ENCODE measurements around the gene SLC6A4. TPM values are rescaled to one million over a fixed set of nuclear protein-coding genes. Genes with fewer than 3 reads are reported as not detected.

Gene SLC6A4
- polyA plus RNA-seq, 3 donors, result not detected

GRCh38 chr17:30271102-30271501, 35.6 kb upstream of the SLC6A4 start:
- peaks cover 0 to 2% (median 0%) of the 10 kb centered on the region in 3 donors for H3K27me3 Mint-ChIP-seq (ENCODE audit: low read depth in 3 of 3)
- no peaks in the 10 kb centered on the region for H3K9me3 Mint-ChIP-seq
- no peaks in the 10 kb centered on the region for H3K27me3 ChIP-seq (ENCODE audit: control insufficient read depth in 2 of 2, insufficient read depth in 2 of 2, low read length in 2 of 2)
- no peak for DNase-seq
- no peaks in the 10 kb centered on the region for H3K79me2 ChIP-seq (ENCODE audit: insufficient read depth, low read length)
- H3K36me3 ChIP-seq (replicated peaks in 1 of 2; ENCODE audit: control insufficient read depth in 1 of 2, insufficient read depth in 2 of 2, low read length in 2 of 2), result peaks cover 69 to 92% of the 10 kb centered on the region in 2 donors
- H4K20me1 ChIP-seq (ENCODE audit: insufficient read depth, low read length), result no peaks in the 10 kb centered on the region
- intact Hi-C loops (cut with micrococcal nuclease), result no loop called here
- TF ChIP-seq, protein P1, sequence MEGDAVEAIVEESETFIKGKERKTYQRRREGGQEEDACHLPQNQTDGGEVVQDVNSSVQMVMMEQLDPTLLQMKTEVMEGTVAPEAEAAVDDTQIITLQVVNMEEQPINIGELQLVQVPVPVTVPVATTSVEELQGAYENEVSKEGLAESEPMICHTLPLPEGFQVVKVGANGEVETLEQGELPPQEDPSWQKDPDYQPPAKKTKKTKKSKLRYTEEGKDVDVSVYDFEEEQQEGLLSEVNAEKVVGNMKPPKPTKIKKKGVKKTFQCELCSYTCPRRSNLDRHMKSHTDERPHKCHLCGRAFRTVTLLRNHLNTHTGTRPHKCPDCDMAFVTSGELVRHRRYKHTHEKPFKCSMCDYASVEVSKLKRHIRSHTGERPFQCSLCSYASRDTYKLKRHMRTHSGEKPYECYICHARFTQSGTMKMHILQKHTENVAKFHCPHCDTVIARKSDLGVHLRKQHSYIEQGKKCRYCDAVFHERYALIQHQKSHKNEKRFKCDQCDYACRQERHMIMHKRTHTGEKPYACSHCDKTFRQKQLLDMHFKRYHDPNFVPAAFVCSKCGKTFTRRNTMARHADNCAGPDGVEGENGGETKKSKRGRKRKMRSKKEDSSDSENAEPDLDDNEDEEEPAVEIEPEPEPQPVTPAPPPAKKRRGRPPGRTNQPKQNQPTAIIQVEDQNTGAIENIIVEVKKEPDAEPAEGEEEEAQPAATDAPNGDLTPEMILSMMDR (IDR thresholded peaks at IDR 0.05), result no peak
- H3K9me3 ChIP-seq (replicated peaks in 1 of 2; ENCODE audit: control insufficient read depth in 1 of 2, insufficient read depth in 1 of 2, low read length in 2 of 2), result no peaks in the 10 kb centered on the region
- WGBS (ENCODE audit: insufficient coverage), result no CpG with 5 or more reads among the region's 6 CpGs
- no peak overlapping the region for H3K27ac Mint-ChIP-seq
- no peak overlapping the region for H3K9ac ChIP-seq (ENCODE audit: insufficient read depth, low read length, poor library complexity, severe bottlenecking)
- H3K27ac ChIP-seq (ENCODE audit: low read depth in 1 of 2, low read length in 2 of 2), result no peak overlapping the region
- H3K4me1 Mint-ChIP-seq, result no peaks in the 10 kb centered on the region
- H3K4me3 ChIP-seq (replicated peaks in 1 of 3; ENCODE audit: low read depth in 2 of 3, low read length in 3 of 3), result no peak overlapping the region
- H3K36me3 Mint-ChIP-seq, result peaks cover 67 to 89% of the 10 kb centered on the region in 2 donors
- no peak overlapping the region for H3K4me2 ChIP-seq (replicated peaks; ENCODE audit: extremely low read depth, low read length, poor library complexity, severe bottlenecking)
- H2AFZ ChIP-seq (ENCODE audit: insufficient read depth, low read depth, low read length, poor library complexity, severe bottlenecking), result no peak overlapping the region
- H3K4me1 ChIP-seq (ENCODE audit: control insufficient read depth in 1 of 2, insufficient read depth in 2 of 2, low read length in 2 of 2), result no peaks in the 10 kb centered on the region
- H3K4me3 Mint-ChIP-seq, result no peak overlapping the region

DNA sequence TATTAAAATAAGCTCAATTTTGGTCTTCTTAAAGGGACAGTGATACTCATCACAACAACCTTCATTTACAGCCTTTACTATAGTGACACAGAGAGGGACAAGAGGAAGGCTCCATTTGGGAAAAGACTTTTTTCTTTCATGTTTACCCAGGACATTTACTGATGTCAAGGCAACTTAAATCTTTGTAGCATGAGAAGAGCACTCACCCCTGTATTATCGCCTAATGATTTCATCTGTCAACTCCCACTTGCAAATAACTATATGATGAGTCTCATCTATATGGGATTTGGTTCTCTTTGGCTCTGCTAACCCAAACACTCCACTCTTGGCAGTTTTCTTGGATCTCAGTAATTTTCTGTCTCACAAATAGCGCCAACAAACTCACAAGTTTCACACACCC, 32.1 kb upstream of the SLC6A4 start:
- no peaks in the 10 kb centered on the region for H3K27me3 ChIP-seq (ENCODE audit: control insufficient read depth in 2 of 2, insufficient read depth in 2 of 2, low read length in 2 of 2)
- H3K36me3 ChIP-seq (replicated peaks in 1 of 2; ENCODE audit: control insufficient read depth in 1 of 2, insufficient read depth in 2 of 2, low read length in 2 of 2), result peaks cover 72 to 93% of the 10 kb centered on the region in 2 donors
- no peak overlapping the region for H2AFZ ChIP-seq (ENCODE audit: insufficient read depth, low read depth, low read length, poor library complexity, severe bottlenecking)
- no peaks in the 10 kb centered on the region for H3K4me1 ChIP-seq (ENCODE audit: control insufficient read depth in 1 of 2, insufficient read depth in 2 of 2, low read length in 2 of 2)
- H3K27ac Mint-ChIP-seq, result no peak overlapping the region
- H3K4me3 ChIP-seq (replicated peaks in 1 of 3; ENCODE audit: low read depth in 2 of 3, low read length in 3 of 3), result no peak overlapping the region
- H3K4me2 ChIP-seq (replicated peaks; ENCODE audit: extremely low read depth, low read length, poor library complexity, severe bottlenecking), result no peak overlapping the region
- H3K27ac ChIP-seq (ENCODE audit: low read depth in 1 of 2, low read length in 2 of 2), result no peak overlapping the region
- H4K20me1 ChIP-seq (ENCODE audit: insufficient read depth, low read length), result no peaks in the 10 kb centered on the region
- H3K9ac ChIP-seq (ENCODE audit: insufficient read depth, low read length, poor library complexity, severe bottlenecking), result no peak overlapping the region
- no peak for DNase-seq
- WGBS (ENCODE audit: insufficient coverage), result no CpG with 5 or more reads among the region's 2 CpGs
- no peaks in the 10 kb centered on the region for H3K9me3 ChIP-seq (replicated peaks in 1 of 2; ENCODE audit: control insufficient read depth in 1 of 2, insufficient read depth in 1 of 2, low read length in 2 of 2)
- H3K36me3 Mint-ChIP-seq, result peaks cover 74 to 83% of the 10 kb centered on the region in 2 donors
- TF ChIP-seq, protein P1 (IDR thresholded peaks at IDR 0.05), result no peak
- H3K27me3 Mint-ChIP-seq (ENCODE audit: low read depth in 3 of 3), result no peaks in the 10 kb centered on the region
- intact Hi-C loops (cut with micrococcal nuclease), result no loop called here
- no peaks in the 10 kb centered on the region for H3K4me1 Mint-ChIP-seq
- no peaks in the 10 kb centered on the region for H3K9me3 Mint-ChIP-seq
- H3K79me2 ChIP-seq (ENCODE audit: insufficient read depth, low read length), result no peaks in the 10 kb centered on the region
- H3K4me3 Mint-ChIP-seq, result no peak overlapping the region

Measured in CD14-positive monocyte (primary cell).